ENCODE data around the gene TSGA10IP. TPM values are rescaled to one million over a fixed set of nuclear protein-coding genes. Genes with fewer than 3 reads are reported as not detected.

TSGA10IP gene
- total and polyA plus RNA-seq, 7 donors, result 0.49 TPM; not detected in 6

DNA sequence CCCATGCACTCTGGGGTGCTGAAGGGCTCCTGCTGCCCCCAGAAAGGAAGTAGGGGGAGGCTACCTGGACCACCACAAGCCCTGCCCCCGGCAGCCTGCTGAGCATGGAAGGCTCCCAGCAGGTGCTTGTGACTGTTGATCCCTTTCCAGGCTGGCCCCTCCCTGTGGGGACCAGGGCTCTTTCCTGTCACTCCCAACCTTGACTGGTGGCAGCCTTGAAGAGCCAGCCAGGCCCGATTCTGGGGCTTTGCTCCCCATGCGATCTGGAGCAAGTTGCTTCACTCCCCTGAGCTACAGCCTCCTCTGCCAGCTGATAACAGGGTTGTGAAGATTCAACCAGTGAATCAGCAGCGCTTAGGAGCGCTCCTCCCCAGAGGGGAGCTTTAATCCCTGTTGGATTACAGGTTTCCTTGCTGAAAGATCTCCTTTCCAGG is 61.9 kb downstream of the TSGA10IP start:
- WGBS, 2 donors, result 60 to 65% methylated on average over 5 of the region's 5 CpGs
- no peak overlapping the region for H3K4me3 ChIP-seq
- no peak for DNase-seq
- H3K4me1 ChIP-seq, result peaks cover 0 to 19% (median 17%) of the 10 kb centered on the region in 4 donors
- H3K9me3 ChIP-seq, result no peaks in the 10 kb centered on the region
- H3K27me3 ChIP-seq, result peaks cover 7 to 10% (median 9%) of the 10 kb centered on the region in 3 donors
- no peak overlapping the region for H3K27ac ChIP-seq
- intact Hi-C loops (cut with DNase I), result no loop called here
- peaks cover 5 to 22% (median 6%) of the 10 kb centered on the region in 4 donors for H3K36me3 ChIP-seq
- TF ChIP-seq POLR2AphosphoS5 (IDR thresholded peaks at IDR 0.05) (no peak), POLR2A (IDR thresholded peaks at IDR 0.05) (no peak), EP300 (IDR thresholded peaks at IDR 0.05) (no peak)
- TF ChIP-seq, protein P1, sequence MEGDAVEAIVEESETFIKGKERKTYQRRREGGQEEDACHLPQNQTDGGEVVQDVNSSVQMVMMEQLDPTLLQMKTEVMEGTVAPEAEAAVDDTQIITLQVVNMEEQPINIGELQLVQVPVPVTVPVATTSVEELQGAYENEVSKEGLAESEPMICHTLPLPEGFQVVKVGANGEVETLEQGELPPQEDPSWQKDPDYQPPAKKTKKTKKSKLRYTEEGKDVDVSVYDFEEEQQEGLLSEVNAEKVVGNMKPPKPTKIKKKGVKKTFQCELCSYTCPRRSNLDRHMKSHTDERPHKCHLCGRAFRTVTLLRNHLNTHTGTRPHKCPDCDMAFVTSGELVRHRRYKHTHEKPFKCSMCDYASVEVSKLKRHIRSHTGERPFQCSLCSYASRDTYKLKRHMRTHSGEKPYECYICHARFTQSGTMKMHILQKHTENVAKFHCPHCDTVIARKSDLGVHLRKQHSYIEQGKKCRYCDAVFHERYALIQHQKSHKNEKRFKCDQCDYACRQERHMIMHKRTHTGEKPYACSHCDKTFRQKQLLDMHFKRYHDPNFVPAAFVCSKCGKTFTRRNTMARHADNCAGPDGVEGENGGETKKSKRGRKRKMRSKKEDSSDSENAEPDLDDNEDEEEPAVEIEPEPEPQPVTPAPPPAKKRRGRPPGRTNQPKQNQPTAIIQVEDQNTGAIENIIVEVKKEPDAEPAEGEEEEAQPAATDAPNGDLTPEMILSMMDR (IDR thresholded peaks at IDR 0.05), result no peak

DNA sequence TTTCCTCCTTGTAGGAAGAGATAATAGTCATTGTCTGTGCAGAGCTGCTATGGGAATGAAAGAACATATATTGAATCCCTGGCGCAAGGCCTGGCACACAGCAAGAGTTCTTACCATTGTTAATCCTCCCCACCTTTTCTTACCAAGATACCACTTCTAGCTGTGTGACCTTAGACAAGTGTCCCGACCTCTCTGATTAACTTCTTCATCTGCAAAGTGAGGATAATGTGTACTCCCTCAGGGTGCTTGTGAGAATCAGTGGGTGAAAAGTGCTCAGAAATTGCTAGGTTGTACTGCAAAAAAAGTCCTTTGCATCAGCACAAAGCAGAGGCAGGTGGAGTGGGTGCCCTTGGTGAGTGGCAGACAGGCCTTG is 62.8 kb downstream of the TSGA10IP start:
- 67 to 94% methylated on average over 2 of the region's 2 CpGs for WGBS, 2 donors
- TF ChIP-seq EP300 (IDR thresholded peaks at IDR 0.05) (no peak), POLR2A (IDR thresholded peaks at IDR 0.05) (no peak), POLR2AphosphoS5 (IDR thresholded peaks at IDR 0.05) (no peak)
- TF ChIP-seq, protein P1 (IDR thresholded peaks at IDR 0.05), result no peak
- peaks cover 0 to 16% (median 14%) of the 10 kb centered on the region in 4 donors for H3K4me1 ChIP-seq
- no peak overlapping the region for H3K4me3 ChIP-seq
- H3K27ac ChIP-seq, result no peak overlapping the region
- no peak for DNase-seq
- peaks cover 5 to 22% (median 6%) of the 10 kb centered on the region in 4 donors for H3K36me3 ChIP-seq
- peaks cover 13 to 18% (median 16%) of the 10 kb centered on the region in 3 donors for H3K27me3 ChIP-seq
- H3K9me3 ChIP-seq, result no peaks in the 10 kb centered on the region
- intact Hi-C loops (cut with DNase I), result no loop called here

DNA sequence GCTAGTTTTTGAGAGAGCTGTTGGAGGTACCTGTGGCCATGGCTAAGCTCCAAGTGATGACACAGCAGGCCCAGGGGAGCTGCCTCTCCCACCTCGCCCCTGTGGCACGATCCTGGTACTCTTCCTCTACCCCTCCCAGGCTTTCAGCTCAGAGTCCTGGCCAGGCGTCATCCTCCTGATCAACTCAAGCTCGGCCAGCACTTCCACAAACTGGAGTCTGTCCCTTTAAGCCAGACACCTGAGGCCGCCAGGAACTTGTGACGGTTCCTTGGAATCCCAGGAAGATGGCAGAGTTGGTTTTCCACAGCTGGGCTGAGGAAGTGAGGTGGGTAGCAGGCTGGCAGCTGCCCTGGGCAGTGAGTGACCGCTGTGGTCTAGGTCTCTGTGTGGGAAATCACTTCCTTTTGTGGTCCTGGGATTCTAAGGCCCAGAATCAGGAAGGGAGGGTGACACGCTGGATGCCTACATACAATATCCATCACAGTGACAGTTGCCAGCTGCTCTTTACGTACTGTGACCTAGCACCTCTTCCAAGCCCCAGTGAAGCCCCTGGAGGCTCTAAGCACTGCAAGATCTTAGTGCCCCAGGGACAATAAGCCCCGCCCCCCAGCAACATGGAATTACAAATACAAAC is 63.3 kb downstream of the TSGA10IP start:
- Histone ChIP-seq H3K4me3 (no peak overlapping the region), H3K4me1 (peaks cover 0 to 11% (median 9%) of the 10 kb centered on the region in 4 donors), H3K27ac (no peak overlapping the region), H3K36me3 (peaks cover 5 to 21% (median 6%) of the 10 kb centered on the region in 4 donors), H3K27me3 (peaks cover 15 to 23% (median 21%) of the 10 kb centered on the region in 3 donors), H3K9me3 (no peaks in the 10 kb centered on the region)
- intact Hi-C loops (cut with DNase I), result no loop called here
- TF ChIP-seq EP300 (IDR thresholded peaks at IDR 0.05), result no peak
- no peak for TF ChIP-seq POLR2AphosphoS5 (IDR thresholded peaks at IDR 0.05)
- TF ChIP-seq, protein P1 (IDR thresholded peaks at IDR 0.05), result no peak
- TF ChIP-seq POLR2A (IDR thresholded peaks at IDR 0.05), result no peak
- no peak for DNase-seq
- WGBS, 2 donors, result 58 to 67% methylated on average over 10 of the region's 10 CpGs

Other genes with a start within 250 kb of the TSGA10IP start
- 10 to 100 TPM; 58.4 to 92.7 (median 74.7) TPM for gene KAT5, start 233.2 kb upstream of the TSGA10IP start, total RNA-seq
- gene KAT5, start 233.2 kb upstream of the TSGA10IP start, polyA plus RNA-seq, result 10 to 100 TPM; 51.1 to 81.0 (median 53.9) TPM
- gene RNASEH2C, start 224.7 kb upstream of the TSGA10IP start, total RNA-seq, result 100 to 1,000 TPM; 120 to 168 (median 146) TPM
- 10 to 100 TPM; 45.6 to 68.1 (median 55.7) TPM for gene RNASEH2C, start 224.7 kb upstream of the TSGA10IP start, polyA plus RNA-seq
- gene AP5B1, start 164.5 kb upstream of the TSGA10IP start, total RNA-seq, result 10 to 100 TPM in 2 of 4 donors, 1 to 10 TPM in 2; 6.6 to 13.3 (median 10.8) TPM
- 10 to 100 TPM in 1 of 3 donors, 1 to 10 TPM in 2; 6.6 to 14.6 (median 9.0) TPM for gene AP5B1, start 164.5 kb upstream of the TSGA10IP start, polyA plus RNA-seq
- not detected for gene OVOL1, start 158.4 kb upstream of the TSGA10IP start, total RNA-seq
- gene OVOL1, start 158.4 kb upstream of the TSGA10IP start, polyA plus RNA-seq, result 10 to 100 TPM; 16.6 to 30.0 (median 22.7) TPM
- 1 to 10 TPM in 1 of 4 donors, under 1 TPM in 3; 0.27 to 1.2 (median 0.63) TPM for gene SNX32, start 111.5 kb upstream of the TSGA10IP start, total RNA-seq
- gene SNX32, start 111.5 kb upstream of the TSGA10IP start, polyA plus RNA-seq, result 1 to 10 TPM in 1 of 3 donors, under 1 TPM in 1, not detected in 1; 0.69 to 1.5 TPM
- 100 to 1,000 TPM; 428 to 506 (median 487) TPM for gene CFL1, start 87.3 kb upstream of the TSGA10IP start, total RNA-seq
- gene CFL1, start 87.3 kb upstream of the TSGA10IP start, polyA plus RNA-seq, result 1,000 to 10,000 TPM; 1,456 to 2,165 (median 1,757) TPM
- gene MUS81, start 85.0 kb upstream of the TSGA10IP start, total RNA-seq, result 10 to 100 TPM; 42.1 to 54.2 (median 45.2) TPM
- gene MUS81, start 85.0 kb upstream of the TSGA10IP start, polyA plus RNA-seq, result 10 to 100 TPM; 33.5 to 61.8 (median 36.0) TPM
- gene EFEMP2, start 72.7 kb upstream of the TSGA10IP start, total RNA-seq, result 100 to 1,000 TPM in 2 of 4 donors, 10 to 100 TPM in 2; 71.7 to 120 (median 97.3) TPM
- 10 to 100 TPM in 2 of 3 donors, 1 to 10 TPM in 1; 8.6 to 24.0 (median 19.4) TPM for gene EFEMP2, start 72.7 kb upstream of the TSGA10IP start, polyA plus RNA-seq
- under 1 TPM in 1 of 4 donors, not detected in 3; 0.82 TPM for gene CTSW, start 65.6 kb upstream of the TSGA10IP start, total RNA-seq
- 1 to 10 TPM in 2 of 3 donors, not detected in 1; 2.3 to 3.1 TPM for gene CTSW, start 65.6 kb upstream of the TSGA10IP start, polyA plus RNA-seq
- 10 to 100 TPM; 37.5 to 60.7 (median 48.6) TPM for gene FIBP, start 57.0 kb upstream of the TSGA10IP start, total RNA-seq
- gene FIBP, start 57.0 kb upstream of the TSGA10IP start, polyA plus RNA-seq, result 10 to 100 TPM; 54.4 to 66.1 (median 58.3) TPM
- gene CCDC85B, start 54.8 kb upstream of the TSGA10IP start, total RNA-seq, result 10 to 100 TPM; 57.1 to 73.6 (median 67.6) TPM
- 10 to 100 TPM in 2 of 3 donors, 1 to 10 TPM in 1; 4.2 to 31.6 (median 13.2) TPM for gene CCDC85B, start 54.8 kb upstream of the TSGA10IP start, polyA plus RNA-seq
- gene FOSL1, start 45.1 kb upstream of the TSGA10IP start, total RNA-seq, result 10 to 100 TPM in 1 of 4 donors, 1 to 10 TPM in 1, under 1 TPM in 1, not detected in 1; 0.36 to 12.4 (median 2.8) TPM
- 1 to 10 TPM; 1.6 to 3.6 (median 2.9) TPM for gene FOSL1, start 45.1 kb upstream of the TSGA10IP start, polyA plus RNA-seq
- gene C11orf68, start 26.4 kb upstream of the TSGA10IP start, total RNA-seq, result 10 to 100 TPM; 22.1 to 36.3 (median 23.9) TPM
- gene C11orf68, start 26.4 kb upstream of the TSGA10IP start, polyA plus RNA-seq, result 10 to 100 TPM; 23.4 to 26.1 (median 24.0) TPM
- 100 to 1,000 TPM in 1 of 4 donors, 10 to 100 TPM in 3; 58.9 to 115 (median 79.2) TPM for gene DRAP1, start 26.1 kb upstream of the TSGA10IP start, total RNA-seq
- 10 to 100 TPM; 61.5 to 87.1 (median 77.5) TPM for gene DRAP1, start 26.1 kb upstream of the TSGA10IP start, polyA plus RNA-seq
- gene SART1, start 16.3 kb downstream of the TSGA10IP start, total RNA-seq, result 10 to 100 TPM; 33.8 to 38.8 (median 37.0) TPM
- gene SART1, start 16.3 kb downstream of the TSGA10IP start, polyA plus RNA-seq, result 10 to 100 TPM; 22.2 to 50.0 (median 26.4) TPM
- gene EIF1AD, start 56.7 kb downstream of the TSGA10IP start, total RNA-seq, result 10 to 100 TPM; 19.4 to 23.9 (median 21.1) TPM
- gene EIF1AD, start 56.7 kb downstream of the TSGA10IP start, polyA plus RNA-seq, result 10 to 100 TPM; 13.8 to 26.0 (median 14.3) TPM
- 10 to 100 TPM; 40.4 to 76.4 (median 50.5) TPM for gene BANF1, start 57.0 kb downstream of the TSGA10IP start, total RNA-seq
- 100 to 1,000 TPM; 113 to 150 (median 130) TPM for gene BANF1, start 57.0 kb downstream of the TSGA10IP start, polyA plus RNA-seq
- not detected for gene CST6, start 66.5 kb downstream of the TSGA10IP start, total RNA-seq
- gene CST6, start 66.5 kb downstream of the TSGA10IP start, polyA plus RNA-seq, result 1 to 10 TPM in 1 of 3 donors, under 1 TPM in 1, not detected in 1; 0.10 to 1.2 TPM
- not detected for gene CATSPER1, start 81.0 kb downstream of the TSGA10IP start, total RNA-seq
- under 1 TPM in 1 of 3 donors, not detected in 2; 0.06 TPM for gene CATSPER1, start 81.0 kb downstream of the TSGA10IP start, polyA plus RNA-seq
- gene GAL3ST3, start 103.7 kb downstream of the TSGA10IP start, total RNA-seq, result not detected
- under 1 TPM in 1 of 3 donors, not detected in 2; 0.04 TPM for gene GAL3ST3, start 103.7 kb downstream of the TSGA10IP start, polyA plus RNA-seq
- 100 to 1,000 TPM in 2 of 4 donors, 10 to 100 TPM in 2; 75.5 to 122 (median 102) TPM for gene SF3B2, start 106.9 kb downstream of the TSGA10IP start, total RNA-seq
- gene SF3B2, start 106.9 kb downstream of the TSGA10IP start, polyA plus RNA-seq, result 100 to 1,000 TPM in 1 of 3 donors, 10 to 100 TPM in 2; 71.7 to 119 (median 91.9) TPM
- 10 to 100 TPM; 16.3 to 75.9 (median 26.5) TPM for gene PACS1, start 124.8 kb downstream of the TSGA10IP start, total RNA-seq
- 10 to 100 TPM in 1 of 3 donors, 1 to 10 TPM in 2; 2.1 to 28.0 (median 5.4) TPM for gene PACS1, start 124.8 kb downstream of the TSGA10IP start, polyA plus RNA-seq

Measured in sigmoid colon (tissue), 7 donors.